Cerebellar nuclear complex (tissue), 1 donor: ENCODE results near the gene NACC2.
"Not testable (repeated sequence)": the region's sequence is repeated elsewhere in the genome, so short reads cannot be mapped to it uniquely, and the experiment has no call there.

Experiments used
- DNase-seq, 2 experiments: peaks; one replicate each; lab custom pipeline; 2025; lab: John Stamatoyannopoulos, UW

NACC2 gene

GRCh38 chr9:136044971-136045594, 50.0 kb downstream of the NACC2 start:
- no peak for DNase-seq

GRCh38 chr9:136044207-136044970, 50.7 kb downstream of the NACC2 start:
- DNase-seq: no peak

GRCh38 chr9:136043441-136043991, 51.6 kb downstream of the NACC2 start:
- no peak for DNase-seq

- DNase-seq: no peak
Measured at GRCh38 chr9:136042541-136042940, 52.5 kb downstream of the NACC2 start.

- not testable (repeated sequence) for DNase-seq
Measured at GRCh38 chr9:136040848-136041247, 54.2 kb downstream of the NACC2 start.

- no peak for DNase-seq
Measured at GRCh38 chr9:136039488-136039887, 55.6 kb downstream of the NACC2 start.

- no peak for DNase-seq
Measured at GRCh38 chr9:136036848-136037247, 58.2 kb downstream of the NACC2 start.

- no peak for DNase-seq
Measured at GRCh38 chr9:136036050-136036449, 59.0 kb downstream of the NACC2 start.

GRCh38 chr9:136031741-136032730, 63.1 kb downstream of the NACC2 start:
- DNase-seq: no peak

- no peak for DNase-seq
Measured at GRCh38 chr9:136031094-136031493, 64.0 kb downstream of the NACC2 start.

GRCh38 chr9:136029556-136029955, 65.5 kb downstream of the NACC2 start:
- DNase-seq: no peak

GRCh38 chr9:136028760-136029470, 66.2 kb downstream of the NACC2 start:
- DNase-seq: no peak

GRCh38 chr9:136026943-136027289, 68.2 kb downstream of the NACC2 start:
- not testable (repeated sequence) for DNase-seq

GRCh38 chr9:136026266-136026942, 68.7 kb downstream of the NACC2 start:
- no peak for DNase-seq

GRCh38 chr9:136025481-136025880, 69.6 kb downstream of the NACC2 start:
- DNase-seq: no peak

GRCh38 chr9:136024696-136025316, 70.3 kb downstream of the NACC2 start:
- no peak for DNase-seq

- DNase-seq: no peak
Measured at GRCh38 chr9:136024286-136024685, 70.8 kb downstream of the NACC2 start.

GRCh38 chr9:136023410-136024225, 71.5 kb downstream of the NACC2 start:
- no peak for DNase-seq

GRCh38 chr9:136022731-136023409, 72.2 kb downstream of the NACC2 start:
- no peak for DNase-seq
